HG03565 (cell line): Measurements from ENCODE around the gene MGST2.

Experiments used
- ATAC-seq: cut with Tn5 transposase; IDR thresholded peaks from one replicate; pipeline ENCODE4 v1.9.1; 2021; ENCODE audit warnings: mild to moderate bottlenecking, moderate library complexity; ENCODE audit not compliant: unreplicated experiment

The MGST2 gene

DNA sequence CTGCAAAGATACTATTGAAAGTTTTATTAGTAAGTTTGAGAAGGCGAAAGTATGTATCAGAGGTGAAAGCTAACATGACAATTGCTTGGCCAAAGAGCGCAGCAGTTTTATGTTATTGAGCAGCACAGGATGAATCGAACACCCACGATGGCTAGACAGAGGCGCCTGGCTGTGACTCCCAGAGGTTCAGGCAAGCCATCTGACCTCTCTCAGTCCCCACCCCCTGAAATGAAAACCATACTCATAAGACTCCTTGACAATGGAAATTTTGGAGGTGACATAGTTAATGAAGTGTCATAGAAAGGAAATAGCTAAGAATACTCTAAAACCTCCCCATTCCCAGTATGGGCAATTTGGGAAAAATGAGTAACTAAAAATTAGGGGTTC is 70.6 kb downstream of the MGST2 start:
- no peak for ATAC-seq

DNA sequence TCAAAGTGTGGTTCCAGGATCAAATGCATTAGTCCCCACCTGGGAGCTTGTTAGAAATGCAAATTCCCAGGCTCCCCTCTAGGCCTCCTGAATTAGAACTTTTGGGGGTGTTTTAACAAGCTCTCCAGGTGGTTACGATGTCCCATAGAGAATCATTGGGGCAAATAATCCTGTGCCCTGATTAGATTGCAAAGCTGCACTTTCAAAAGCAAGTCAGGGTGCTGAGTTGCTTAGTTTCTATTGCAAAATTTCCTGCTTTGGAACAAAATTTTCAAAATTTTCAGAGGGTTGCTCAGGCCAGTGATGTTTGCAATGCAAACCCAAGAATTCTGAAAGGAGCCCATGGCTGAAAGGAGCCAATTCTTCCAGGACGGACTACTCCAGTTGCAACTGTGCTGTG is 71.0 kb downstream of the MGST2 start:
- ATAC-seq = no peak

DNA sequence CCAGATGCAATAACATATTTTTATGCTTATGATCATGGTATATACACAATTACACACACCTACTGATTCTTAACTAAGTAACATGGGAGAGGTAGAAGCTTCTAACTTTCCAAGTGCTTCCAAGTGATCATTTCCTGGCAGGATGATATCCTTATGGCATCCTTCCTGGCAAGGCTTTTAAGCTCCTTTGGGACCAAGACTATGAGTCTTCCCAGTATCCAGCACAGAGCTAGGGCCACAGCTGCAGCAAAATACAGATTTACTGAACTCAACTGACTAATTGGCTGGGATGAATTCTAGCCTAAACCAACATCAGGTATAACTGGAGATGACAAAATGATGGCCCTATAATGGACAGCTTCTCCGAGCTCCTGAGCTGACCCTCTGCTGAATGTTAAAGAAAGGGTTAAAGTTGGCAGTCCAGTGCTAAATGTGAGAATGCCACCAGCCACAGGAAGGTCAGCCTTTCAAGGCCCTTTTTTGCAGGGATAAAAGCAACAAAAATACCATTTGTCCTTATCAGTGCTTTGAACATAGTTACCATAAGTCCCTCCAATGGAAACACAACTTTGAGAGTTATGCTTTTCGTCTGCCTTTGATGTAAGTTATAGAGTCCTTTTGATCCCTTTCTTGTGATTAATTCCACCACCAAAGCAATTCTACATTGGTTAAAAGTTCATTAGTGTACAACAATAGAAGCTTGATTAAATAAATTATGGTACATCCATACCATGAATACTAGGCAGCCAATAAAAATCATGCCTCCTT is 73.4 kb downstream of the MGST2 start:
- no peak for ATAC-seq

DNA sequence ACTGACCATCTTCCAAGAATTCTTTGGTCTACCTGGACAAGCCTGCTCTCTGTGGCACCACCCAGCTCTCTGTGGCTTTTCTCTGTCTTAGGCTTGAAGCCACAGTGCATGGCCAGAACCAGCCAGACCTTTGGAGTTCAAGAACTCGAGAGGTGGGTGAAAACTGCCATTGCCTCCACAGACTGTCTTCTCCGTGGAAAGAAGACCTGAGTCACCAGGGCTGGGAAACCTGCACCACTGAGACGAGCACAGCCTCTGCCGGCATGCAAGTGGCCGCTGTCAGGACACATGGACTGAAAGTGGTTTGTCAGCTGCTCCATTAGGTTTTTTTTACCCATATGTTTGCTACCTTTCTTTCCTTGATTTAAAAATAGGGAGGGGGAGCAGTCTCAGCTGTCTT is 74.5 kb downstream of the MGST2 start:
- ATAC-seq = no peak

DNA sequence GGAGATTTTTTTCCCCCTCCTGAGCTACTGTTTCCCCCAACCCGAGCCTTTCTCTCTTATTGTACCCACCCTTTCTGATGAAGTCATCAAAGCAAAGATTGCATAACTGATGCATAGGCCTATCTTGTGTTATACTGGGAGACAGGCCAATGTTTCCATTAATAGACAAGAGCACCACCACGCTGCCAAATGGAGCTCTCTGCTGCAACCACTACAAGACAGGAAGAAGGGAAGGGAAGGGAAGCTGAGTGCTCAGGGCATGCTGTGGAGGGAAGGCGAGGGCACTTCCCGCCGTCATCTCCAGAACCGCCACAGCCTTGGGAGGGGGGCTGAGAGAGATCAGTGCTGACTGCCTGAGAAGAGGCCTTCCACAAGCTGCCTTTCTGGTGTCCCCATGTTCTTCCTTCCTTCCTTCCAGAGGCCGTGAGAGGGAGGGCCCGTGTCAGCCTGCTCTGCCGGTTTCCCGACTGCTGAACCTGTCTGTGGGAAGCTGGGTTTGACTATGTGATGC is 75.0 kb downstream of the MGST2 start:
- no peak for ATAC-seq

DNA sequence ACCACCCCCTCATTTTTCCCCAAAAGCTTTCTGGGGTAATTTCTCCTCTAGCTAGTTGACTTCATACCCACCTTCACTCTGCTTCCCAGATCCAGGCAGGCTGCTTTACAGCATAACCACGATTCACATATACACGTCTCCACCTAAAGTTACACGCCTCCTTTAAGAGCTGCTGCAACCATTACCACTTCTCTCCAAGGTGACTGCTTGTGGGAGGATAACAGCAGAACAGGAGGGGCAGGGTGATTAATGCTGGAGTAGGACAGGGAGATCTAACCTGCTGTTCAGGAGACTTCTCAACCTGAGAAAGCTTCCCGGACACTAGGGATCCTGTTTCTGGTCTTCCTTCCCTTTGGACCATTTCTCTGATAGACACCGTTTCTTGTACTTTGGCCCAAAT is 77.4 kb downstream of the MGST2 start:
- no peak for ATAC-seq

DNA sequence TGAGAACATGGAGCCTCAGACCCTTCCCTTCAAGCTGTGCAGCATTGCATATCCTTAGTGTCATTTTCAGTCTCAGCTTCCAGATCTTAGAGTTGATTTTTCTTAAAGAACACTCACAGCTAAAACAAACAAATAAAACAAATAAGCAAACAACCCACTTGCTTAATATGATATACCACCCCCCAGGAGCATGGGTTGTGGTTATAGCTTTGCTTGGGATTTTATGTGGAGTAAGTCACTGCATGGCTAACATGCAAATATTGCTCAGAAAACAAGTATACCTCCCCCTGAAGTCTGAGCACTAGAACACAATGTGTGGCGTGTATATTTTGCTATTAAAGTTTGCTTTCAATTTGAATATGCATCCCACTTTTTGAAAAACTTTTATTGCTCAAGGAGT is 78.6 kb downstream of the MGST2 start:
- ATAC-seq = no peak

DNA sequence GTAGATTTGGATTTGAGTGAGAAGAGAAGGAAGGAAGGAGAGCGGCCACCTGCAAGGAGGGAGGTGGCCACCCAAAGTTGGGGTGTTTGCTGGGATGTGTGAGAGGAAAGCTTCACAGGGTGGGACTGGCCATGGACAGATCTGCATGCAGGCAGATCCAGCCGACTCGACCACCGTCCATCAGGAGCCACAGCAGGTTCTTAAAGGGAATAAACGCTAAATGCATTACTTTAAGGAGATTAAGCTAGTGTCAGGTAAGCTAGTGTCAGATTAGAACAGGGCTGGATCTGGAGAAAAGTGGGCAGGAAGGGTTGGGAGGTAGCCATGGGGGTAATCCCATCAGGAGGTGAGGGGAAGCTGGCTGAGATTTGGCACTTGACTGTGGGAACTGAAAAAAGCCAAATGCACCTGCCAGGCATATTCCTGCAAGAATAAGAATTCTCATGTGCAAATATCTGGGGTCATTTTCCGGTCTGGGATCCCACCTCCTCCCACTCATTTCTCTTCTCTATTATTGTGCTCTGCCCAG is 79.6 kb downstream of the MGST2 start:
- no peak for ATAC-seq

DNA sequence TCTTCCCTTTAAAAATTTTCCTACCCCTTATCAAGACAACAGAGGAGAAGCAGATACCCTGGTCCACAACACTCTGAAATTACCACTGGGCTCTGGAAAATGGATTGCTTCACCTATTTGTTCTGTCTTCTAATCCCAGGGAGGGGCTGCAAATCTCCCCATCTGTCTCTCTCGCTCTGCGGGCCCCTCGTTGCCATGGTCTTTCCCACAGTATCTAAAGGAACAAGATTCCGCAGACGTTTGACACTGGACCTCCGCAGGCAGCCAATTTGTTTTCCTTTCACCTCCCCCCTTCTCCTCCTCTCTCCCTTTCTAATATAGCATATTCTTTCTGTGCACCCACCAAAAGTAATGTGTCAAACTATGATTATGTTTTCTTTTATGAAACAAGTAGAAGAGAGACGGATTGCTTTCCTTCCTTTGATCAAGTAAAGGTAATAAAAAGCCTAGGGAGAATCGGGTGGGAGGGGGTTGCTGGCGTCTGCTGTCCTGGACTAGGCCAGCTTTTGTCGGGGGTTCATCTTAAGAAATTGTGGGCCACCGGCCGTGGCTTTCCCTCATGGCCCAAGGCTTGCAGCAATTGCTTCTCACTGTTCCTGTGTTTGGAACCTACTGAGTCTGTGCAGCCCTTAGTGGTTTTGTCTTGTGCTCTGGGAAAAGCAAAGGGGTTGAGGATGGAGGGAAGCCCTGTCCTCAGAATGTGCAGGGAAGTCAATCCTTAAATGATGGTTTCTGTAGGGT is 81.0 kb downstream of the MGST2 start:
- no peak for ATAC-seq

DNA sequence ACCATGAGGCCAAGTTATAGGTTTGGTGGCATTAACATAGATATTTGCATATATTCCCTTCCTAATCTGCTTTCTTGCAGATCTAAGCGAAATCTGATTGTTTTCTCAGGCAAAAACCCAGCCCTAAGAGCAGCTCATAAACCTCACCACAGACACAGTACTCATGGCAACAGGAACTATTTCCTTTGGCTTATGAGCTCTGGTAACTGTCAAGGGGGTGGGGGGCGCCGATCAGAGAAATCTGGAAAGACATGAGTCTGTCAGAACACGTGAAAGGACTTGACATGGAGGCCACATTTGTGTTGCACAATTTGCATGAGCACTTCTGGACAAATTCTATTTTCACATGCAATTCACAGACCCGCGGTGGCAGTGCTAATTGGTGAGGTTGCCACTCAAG is 83.7 kb downstream of the MGST2 start:
- no peak for ATAC-seq

DNA sequence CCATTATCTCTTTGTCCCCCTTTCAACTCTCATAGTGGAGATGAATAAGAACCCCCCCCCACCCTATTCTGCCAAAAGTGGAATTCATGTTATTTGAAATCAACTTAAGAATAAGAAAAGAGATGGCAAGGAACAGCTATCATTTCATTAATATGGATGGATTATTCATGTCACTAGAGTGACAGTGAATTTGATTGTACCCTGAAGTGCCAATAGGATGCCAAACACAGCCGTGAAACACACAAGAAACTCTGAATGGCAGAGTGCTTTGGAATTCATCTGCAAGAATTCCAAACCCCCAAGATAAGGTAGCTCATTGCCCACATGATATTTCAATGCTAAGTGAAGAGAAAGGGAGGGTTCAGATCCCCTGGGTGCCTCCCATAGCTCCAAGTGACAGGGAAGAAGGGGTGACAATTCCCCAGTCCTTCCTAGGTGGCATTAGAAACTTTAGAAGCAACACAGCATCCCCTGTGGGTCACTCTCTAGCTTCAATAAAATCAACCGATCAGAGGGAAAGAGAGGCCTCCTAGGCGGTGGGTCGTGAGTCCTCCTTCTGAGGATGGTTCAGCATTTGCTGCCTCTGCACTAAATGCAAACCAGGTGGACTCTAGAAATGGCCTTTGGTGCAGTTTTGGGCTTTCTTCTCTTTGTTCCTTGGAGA is 84.3 kb downstream of the MGST2 start:
- no peak for ATAC-seq

DNA sequence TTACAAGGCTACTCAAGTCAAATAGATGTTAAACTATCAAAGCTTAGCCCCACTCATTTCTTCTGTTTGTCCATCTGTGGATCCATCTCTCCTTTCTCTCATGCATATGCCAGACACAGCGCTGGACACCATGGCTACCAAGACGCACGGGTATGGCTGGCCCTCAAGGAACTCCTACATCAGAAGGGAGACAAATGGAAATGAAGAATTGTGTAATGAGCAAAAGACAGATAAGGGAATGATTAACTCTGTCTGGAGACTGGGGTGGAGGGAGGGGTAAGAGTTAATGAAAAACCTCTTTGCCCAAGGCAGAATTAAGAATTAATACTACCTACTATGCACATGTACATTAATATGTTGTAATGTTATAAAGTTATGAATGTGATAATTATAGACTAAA is 88.1 kb downstream of the MGST2 start:
- ATAC-seq = no peak
